K562 (cell line): Measurements from ENCODE around the gene COL4A2. TPM values are rescaled to one million over a fixed set of nuclear protein-coding genes. Genes with fewer than 3 reads are reported as not detected.

ENCODE experiments used
- ATAC-seq: fragments of 200-7000 bp; cut with Tn5 transposase; 3 replicates; pipeline ENCODE4 v1.9.1; 2020; ENCODE audit warnings: moderate library complexity
- BruUV-seq: library from RNA; stranded (reverse); fragments of 400-500 nt; replicated peaks from 2 replicates; lab custom pipeline; 2021; lab: Mats Ljungman, UMichigan
- CTCF ChIA-PET: fragments of 300-600 bp; formaldehyde crosslinking; extraction: SDS; loops from one replicate; lab custom pipeline; 2021; ENCODE audit warnings: low intra/inter-chr PET ratio; lab: Yijun Ruan, JAX
- POLR2A ChIA-PET: fragments of 300-600, 350-650 bp; sonication (Branson Sonifier 250); formaldehyde crosslinking; extraction: SDS; loops from one replicate; lab custom pipeline; 2021; ENCODE audit warnings: antibody characterized with exemption, inconsistent platforms; lab: Yijun Ruan, JAX
- DNase-seq, 4 experiments: peaks; one replicate each; pipeline versions ENCODE4 v3.0.0 to v3.0.0-alpha.2; 2011 to 2018; ENCODE audit warnings: low spot score in 3 of 4, mixed read lengths in 3 of 4; ENCODE audit errors: extremely low read depth in 1 of 4
- FAIRE-seq: peaks from 2 replicates; lab custom pipeline; 2011; peaks lifted over from hg19 to GRCh38; lab: Jason Lieb, UNC
- H2AFZ ChIP-seq: 2 replicates; pipeline ENCODE4 v1.6.0; 2011; ENCODE audit warnings: low read depth, low read length, control low read depth, inconsistent platforms
- H3K27ac ChIP-seq: fragments of 200-600 bp; 3 replicates; pipeline ENCODE4 v1.8.0; 2011; ENCODE audit warnings: low read depth, mild to moderate bottlenecking, control low read depth, inconsistent platforms, low read length, moderate library complexity, mixed read lengths; ENCODE audit errors: extremely low read depth
- H3K27me3 ChIP-seq, 2 experiments: fragments of 300-600 bp in 1 of 2; 2 replicates in 1 of 2; 3 replicates in 1 of 2; pipeline versions ENCODE4 v1.6.0 to v1.8.0; 2011; ENCODE audit warnings: inconsistent platforms in 2 of 2, low read length in 2 of 2, mild to moderate bottlenecking in 1 of 2, mixed read lengths in 1 of 2, moderate library complexity in 1 of 2; ENCODE audit not compliant: control insufficient read depth in 2 of 2, insufficient read depth in 2 of 2
- H3K36me3 ChIP-seq: fragments of 300-600 bp; 3 replicates; pipeline ENCODE4 v1.8.0; 2011; ENCODE audit warnings: mild to moderate bottlenecking, low read length, inconsistent platforms; ENCODE audit not compliant: control insufficient read depth, insufficient read depth
- H3K4me1 ChIP-seq, 2 experiments: fragments of 200-600 bp in 1 of 2; replicated peaks in 1 of 2; 2 replicates in 1 of 2; 3 replicates in 1 of 2; pipeline versions ENCODE4 v1.5.1 to v1.8.0; 2011; ENCODE audit warnings: inconsistent platforms in 2 of 2, low read length in 2 of 2, mild to moderate bottlenecking in 1 of 2, mixed read lengths in 1 of 2, moderate library complexity in 1 of 2; ENCODE audit not compliant: control insufficient read depth in 2 of 2, insufficient read depth in 2 of 2
- H3K4me2 ChIP-seq: 2 replicates; pipeline ENCODE4 v1.6.1; 2011; ENCODE audit warnings: low read length, control low read depth, inconsistent platforms, mixed read lengths; ENCODE audit not compliant: insufficient read depth
- H3K4me3 ChIP-seq: fragments of 200-600 bp; sonication (generic), shearing (Covaris generic); 2 replicates; pipeline ENCODE4 v1.5.1; 2016; ENCODE audit warnings: control low read depth, inconsistent platforms
- H3K79me2 ChIP-seq: fragments of 200-600 bp; 3 replicates; pipeline ENCODE4 v1.8.0; 2011; ENCODE audit warnings: low read length, inconsistent platforms; ENCODE audit not compliant: control insufficient read depth, insufficient read depth
- H3K9ac ChIP-seq, 2 experiments: 2 replicates each; pipeline versions ENCODE4 v1.6.0 to v1.6.1; 2011; ENCODE audit warnings: low read depth in 2 of 2, low read length in 2 of 2, control low read depth in 1 of 2, inconsistent platforms in 1 of 2, mild to moderate bottlenecking in 1 of 2, mixed read lengths in 1 of 2; ENCODE audit not compliant: insufficient read depth in 1 of 2
- H3K9me1 ChIP-seq: one replicate; pipeline ENCODE4 v1.6.0; 2011; ENCODE audit warnings: inconsistent platforms, mild to moderate bottlenecking, low read length, moderate library complexity; ENCODE audit not compliant: control insufficient read depth, insufficient read depth
- H3K9me3 ChIP-seq: replicated peaks from 2 replicates; pipeline ENCODE4 v1.5.1; 2011; ENCODE audit warnings: low read depth, low read length, inconsistent platforms; ENCODE audit not compliant: control insufficient read depth, insufficient read depth
- H4K20me1 ChIP-seq: replicated peaks from 2 replicates; pipeline ENCODE4 v1.6.1; 2011; ENCODE audit warnings: low read length, inconsistent platforms, mixed read lengths; ENCODE audit not compliant: control insufficient read depth, insufficient read depth
- AFF4 ChIP-seq: sonication (generic); formaldehyde crosslinking; IDR thresholded peaks from 2 replicates; pipeline ENCODE4 v1.8.0; 2023; ENCODE audit warnings: mild to moderate bottlenecking, missing genetic modification reagents
- CXXC5 ChIP-seq: fragments of 250-450 bp; sonication (Bioruptor Pico); IDR thresholded peaks from 2 replicates; pipeline ENCODE4 v1.8.0; 2022; ENCODE audit warnings: inconsistent platforms, mild to moderate bottlenecking, moderate library complexity
- SMARCC2 ChIP-seq: fragments of 450-650 bp; IDR thresholded peaks from 2 replicates; pipeline ENCODE4 v1.6.1; 2017; ENCODE audit warnings: antibody characterized with exemption, moderate library complexity, mild to moderate bottlenecking, low read depth
- SREBF1 ChIP-seq: fragments of 150-350 bp; IDR thresholded peaks from 2 replicates; pipeline ENCODE4 v1.6.1; 2014; ENCODE audit warnings: antibody characterized with exemption, low read depth, low read length, borderline replicate concordance
- WGBS: fragments of 100-300 bp; shearing (Covaris generic); methylation state at CpG from one replicate; pipeline ENCODE4 v1.1.6; 2016; ENCODE audit warnings: low coverage, mixed read lengths; ENCODE audit not compliant: insufficient coverage; ENCODE audit errors: missing lambda C conversion rate; 5-methylcytosine and 5-hydroxymethylcytosine counted together
- in situ Hi-C: fragments of 300-500 bp; cut with MboI; formaldehyde crosslinking; loops from 4 replicates; pipeline ENCODE4 v1.15.0; 2018; ENCODE audit warnings: inconsistent platforms, mixed read lengths
- intact Hi-C: fragments of 100-400 bp; cut with micrococcal nuclease; formaldehyde crosslinking; loops from 2 replicates; pipeline ENCODE4 v1.14.2; 2022
- polyA plus RNA-seq, 8 experiments: library from polyadenylated mRNA; depleted of rRNA in 4 of 8; stranded (reverse) in 5 of 8; unstranded in 3 of 8; fragments of >200 nt; fragmentation: Nextera tagmentation in 2 of 8; fragmentation: Illumina TruSeq in 1 of 8; extraction: Ambion mirVana in 2 of 8; extraction: Trizol in 1 of 8; gene quantifications; 2 replicates each; pipeline versions ENCODE4 v1.2.1 to v1.2.3, GENCODE V29; 2011 to 2014; ENCODE audit warnings: inconsistent platforms in 1 of 8, missing spikeins in 1 of 8
- total RNA-seq, 7 experiments: library from RNA; depleted of rRNA in 6 of 7; stranded (reverse); fragments of >200 nt in 6 of 7; fragmentation: Illumina TruSeq in 2 of 7; extraction: Trizol in 2 of 7; gene quantifications; 2 replicates each; pipeline versions ENCODE4 v1.2.1 to v1.2.3, GENCODE V29; 2011 to 2021; ENCODE audit warnings: low replicate concordance in 1 of 7

COL4A2 gene
- total and polyA plus RNA-seq, 9 of the 15 experiments (the other 6 are each of a cell fraction or from before 2014, with no cell fraction given), result 0.13 to 15.2 (median 8.1) TPM

GRCh38 chr13:110283736-110284517 is 23.2 kb upstream of the COL4A2 start:
- no peaks in the 10 kb centered on the region for H3K9me1 ChIP-seq
- H4K20me1 ChIP-seq, result no peaks in the 10 kb centered on the region
- WGBS, result 1% methylated on average over 7 of the region's 7 CpGs
- H3K4me3 ChIP-seq, result no peak overlapping the region
- H3K4me1 ChIP-seq, result no peaks in the 10 kb centered on the region
- no peak overlapping the region for H2AFZ ChIP-seq
- H3K36me3 ChIP-seq, result no peaks in the 10 kb centered on the region
- no TSS peak for BruUV-seq
- POLR2A ChIA-PET, result interaction anchor here (0.6 kb wide), 1 partner anchor 10 kb away, joined by 3 read pairs; no protein-coding TSS in a partner anchor
- DNase-seq (no peak), ATAC-seq (no peak), FAIRE-seq (no peak)
- no peaks in the 10 kb centered on the region for H3K79me2 ChIP-seq
- H3K27me3 ChIP-seq, result peaks cover 0 to 7% of the 10 kb centered on the region in 2 experiments; a peak in 2 of 5 replicates
- CTCF ChIA-PET, result no interaction called here
- TF ChIP-seq SMARCC2 (no peak), SREBF1 (no peak), AFF4 (CRISPR knock-in tag) (no peak), CXXC5 (CRISPR knock-in tag) (no peak)
- H3K9ac ChIP-seq, result no peak overlapping the region
- no peaks in the 10 kb centered on the region for H3K9me3 ChIP-seq
- no peak overlapping the region for H3K4me2 ChIP-seq
- in situ Hi-C loops (no loop called here), intact Hi-C loops (no loop called here)
- no peak overlapping the region for H3K27ac ChIP-seq
